ENCODE data around the gene XRCC1. TPM values are rescaled to one million over a fixed set of nuclear protein-coding genes. Genes with fewer than 3 reads are reported as not detected.

Gene XRCC1
- total and polyA plus RNA-seq, 2 experiments from 2014 or later, result 35.3 to 49.5 TPM

GRCh38 chr19:43578787-43579186 is 3.5 kb upstream of the XRCC1 start (continued):
- TF ChIP-seq EZH2 (IDR thresholded peaks at IDR 0.05; ENCODE audit: low read depth, unreplicated experiment) (no peak), POLR2AphosphoS5 (IDR thresholded peaks at IDR 0.05; ENCODE audit: low read depth) (no peak), NANOG (IDR thresholded peaks at IDR 0.05; ENCODE audit: borderline replicate concordance) (no peak), CTCF (conservative IDR thresholded peaks at IDR 0.05; ENCODE audit: low read depth in 2 of 2) (no peak), JUNB (IDR thresholded peaks at IDR 0.05; ENCODE audit: unreplicated experiment) (no peak), ZNF114 (CRISPR knock-in tag; IDR thresholded peaks at IDR 0.05) (no peak), ZNF331 (CRISPR knock-in tag; IDR thresholded peaks at IDR 0.05; ENCODE audit: low read depth) (no peak)

- peak overlapping the region; percentile 88 for H3K27ac ChIP-seq (ENCODE audit: low read depth)
- H3K27me3 Mint-ChIP-seq (ENCODE audit: insufficient read depth, low read depth, poor library complexity), result peaks cover 8% of the 10 kb centered on the region
- H3K4me2 ChIP-seq, result peak overlapping the region; percentile 75
- no peak for TF ChIP-seq ZNF462 (CRISPR knock-in tag; IDR thresholded peaks at IDR 0.05)
- TF ChIP-seq EZH2 (IDR thresholded peaks at IDR 0.05; ENCODE audit: low read depth, unreplicated experiment), result no peak
- no peak for TF ChIP-seq STAT1 (IDR thresholded peaks at IDR 0.05; ENCODE audit: unreplicated experiment)
- no peak for TF ChIP-seq JUNB (IDR thresholded peaks at IDR 0.05; ENCODE audit: unreplicated experiment)
- TF ChIP-seq NANOG (IDR thresholded peaks at IDR 0.05; ENCODE audit: borderline replicate concordance), result no peak
- TF ChIP-seq ZNF114 (CRISPR knock-in tag; IDR thresholded peaks at IDR 0.05), result no peak
- no peak for TF ChIP-seq EZH2phosphoT487 (IDR thresholded peaks at IDR 0.05; ENCODE audit: unreplicated experiment)
- TF ChIP-seq REST (IDR thresholded peaks at IDR 0.05; ENCODE audit: unreplicated experiment), result no peak
- no peak for TF ChIP-seq ZNF331 (CRISPR knock-in tag; IDR thresholded peaks at IDR 0.05; ENCODE audit: low read depth)
These were observed 890 bp upstream of the XRCC1 start for GRCh38 chr19:43575955-43576878.

More at GRCh38 chr19:43575955-43576878, 890 bp upstream of the XRCC1 start:
- no peaks in the 10 kb centered on the region for H3K36me3 ChIP-seq (ENCODE audit: insufficient read depth)
- Mint-ChIP-seq H3K4me3 (peak overlapping the region; percentile 98), H3K4me1 (peaks cover 23% of the 10 kb centered on the region), H3K9me3 (no peaks in the 10 kb centered on the region; the same call in 2 of the 3 replicates), H3K36me3 (ENCODE audit: low read depth) (peaks cover 12% of the 10 kb centered on the region), H3K27ac (peak overlapping the region; percentile 93)
- H3K9me2 ChIP-seq (ENCODE audit: insufficient read depth), result no peaks in the 10 kb centered on the region
- H3K4me1 ChIP-seq (ENCODE audit: insufficient read depth), result peaks cover 14% of the 10 kb centered on the region
- H3K4me3 ChIP-seq, result peak overlapping the region; percentile 51
- ATAC-seq (peak; percentile 4; the same call in 2 of the 3 replicates), DNase-seq (ENCODE audit: low spot score) (no peak)
- H3K79me2 ChIP-seq (replicated peaks; ENCODE audit: insufficient read depth), result peaks cover 12% of the 10 kb centered on the region; the same call in 1 of the 2 replicates
- no peak overlapping the region for H2AFZ ChIP-seq
- H4K20me1 ChIP-seq (replicated peaks; ENCODE audit: insufficient read depth), result no peaks in the 10 kb centered on the region
- H3K27me3 ChIP-seq (ENCODE audit: insufficient read depth), result no peaks in the 10 kb centered on the region
- H3F3A ChIP-seq (replicated peaks; ENCODE audit: low read depth), result no peaks in the 10 kb centered on the region; the same call in 1 of the 2 replicates
